ENCODE data around the gene ABHD12. TPM values are rescaled to one million over a fixed set of nuclear protein-coding genes. Genes with fewer than 3 reads are reported as not detected.

The ABHD12 gene
- total and polyA plus RNA-seq, 2 donors (not counting 1 experiment from before 2014, with no cell fraction given), result 79.1 to 84.6 TPM

DNA sequence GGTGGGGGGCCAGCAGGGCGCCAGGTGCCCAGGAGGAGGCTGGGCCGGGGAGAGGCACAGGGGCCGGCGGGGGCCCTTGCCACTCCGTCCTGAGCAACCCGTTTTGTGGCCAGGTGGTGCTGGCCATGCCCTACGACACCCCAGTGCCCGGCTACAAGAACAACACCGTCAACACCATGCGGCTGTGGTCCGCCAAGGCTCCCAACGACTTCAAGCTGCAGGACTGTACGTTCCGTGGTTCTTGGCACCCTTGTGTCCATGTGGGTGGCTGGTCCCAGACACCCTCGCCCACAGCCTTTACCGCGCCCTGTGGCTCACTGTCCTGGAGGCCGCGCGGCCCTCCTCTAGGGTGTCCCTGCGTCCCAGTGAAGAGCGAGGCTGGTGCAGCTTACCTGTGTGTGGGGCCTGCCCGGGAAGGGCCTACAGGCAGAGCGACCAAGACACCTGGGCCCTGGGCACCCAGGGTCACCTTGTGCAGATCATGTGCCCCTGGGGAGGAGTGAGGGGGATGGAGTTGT lies 114.0 kb downstream of the ABHD12 start:
- TF ChIP-seq, protein P1, sequence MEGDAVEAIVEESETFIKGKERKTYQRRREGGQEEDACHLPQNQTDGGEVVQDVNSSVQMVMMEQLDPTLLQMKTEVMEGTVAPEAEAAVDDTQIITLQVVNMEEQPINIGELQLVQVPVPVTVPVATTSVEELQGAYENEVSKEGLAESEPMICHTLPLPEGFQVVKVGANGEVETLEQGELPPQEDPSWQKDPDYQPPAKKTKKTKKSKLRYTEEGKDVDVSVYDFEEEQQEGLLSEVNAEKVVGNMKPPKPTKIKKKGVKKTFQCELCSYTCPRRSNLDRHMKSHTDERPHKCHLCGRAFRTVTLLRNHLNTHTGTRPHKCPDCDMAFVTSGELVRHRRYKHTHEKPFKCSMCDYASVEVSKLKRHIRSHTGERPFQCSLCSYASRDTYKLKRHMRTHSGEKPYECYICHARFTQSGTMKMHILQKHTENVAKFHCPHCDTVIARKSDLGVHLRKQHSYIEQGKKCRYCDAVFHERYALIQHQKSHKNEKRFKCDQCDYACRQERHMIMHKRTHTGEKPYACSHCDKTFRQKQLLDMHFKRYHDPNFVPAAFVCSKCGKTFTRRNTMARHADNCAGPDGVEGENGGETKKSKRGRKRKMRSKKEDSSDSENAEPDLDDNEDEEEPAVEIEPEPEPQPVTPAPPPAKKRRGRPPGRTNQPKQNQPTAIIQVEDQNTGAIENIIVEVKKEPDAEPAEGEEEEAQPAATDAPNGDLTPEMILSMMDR (conservative IDR thresholded peaks at IDR 0.05 in 1 of 2, IDR thresholded peaks at IDR 0.05 in 1 of 2; ENCODE audit: low read depth in 1 of 2, low read length in 2 of 2), result no peak
- no peak for TF ChIP-seq EZH2 (IDR thresholded peaks at IDR 0.05; ENCODE audit: low read length, missing control alignments)
- no peaks in the 10 kb centered on the region for H3K79me2 ChIP-seq (ENCODE audit: control insufficient read depth, insufficient read depth, low read length)
- DNase-seq (ENCODE audit: low read depth in 2 of 2), result no peak
- no peaks in the 10 kb centered on the region for H4K20me1 ChIP-seq (ENCODE audit: control insufficient read depth, extremely low read depth, insufficient read depth, low read length)
- no peak overlapping the region for H3K4me2 ChIP-seq (ENCODE audit: extremely low read depth, insufficient read depth, low read length)
- H3K4me1 ChIP-seq (ENCODE audit: control insufficient read depth, extremely low read depth, insufficient read depth, low read length), result no peaks in the 10 kb centered on the region
- H3K36me3 ChIP-seq (ENCODE audit: control insufficient read depth, insufficient read depth, low read length), result peaks cover 35% of the 10 kb centered on the region
- H3K4me3 ChIP-seq (replicated peaks in 1 of 4; ENCODE audit: control extremely low read depth in 1 of 4, insufficient read depth in 1 of 4, low read depth in 3 of 4, low read length in 4 of 4), result no peak overlapping the region
- no peak overlapping the region for H3K27ac ChIP-seq (ENCODE audit: insufficient read depth, low read length)
- H2AFZ ChIP-seq (ENCODE audit: low read length), result no peak overlapping the region
- H3K27me3 ChIP-seq (ENCODE audit: control insufficient read depth, insufficient read depth, low read length), result no peaks in the 10 kb centered on the region
- H3K9me3 ChIP-seq (ENCODE audit: control insufficient read depth, insufficient read depth, low read depth, low read length), result no peaks in the 10 kb centered on the region
- no peak overlapping the region for H3K9ac ChIP-seq (ENCODE audit: insufficient read depth, low read length)

DNA sequence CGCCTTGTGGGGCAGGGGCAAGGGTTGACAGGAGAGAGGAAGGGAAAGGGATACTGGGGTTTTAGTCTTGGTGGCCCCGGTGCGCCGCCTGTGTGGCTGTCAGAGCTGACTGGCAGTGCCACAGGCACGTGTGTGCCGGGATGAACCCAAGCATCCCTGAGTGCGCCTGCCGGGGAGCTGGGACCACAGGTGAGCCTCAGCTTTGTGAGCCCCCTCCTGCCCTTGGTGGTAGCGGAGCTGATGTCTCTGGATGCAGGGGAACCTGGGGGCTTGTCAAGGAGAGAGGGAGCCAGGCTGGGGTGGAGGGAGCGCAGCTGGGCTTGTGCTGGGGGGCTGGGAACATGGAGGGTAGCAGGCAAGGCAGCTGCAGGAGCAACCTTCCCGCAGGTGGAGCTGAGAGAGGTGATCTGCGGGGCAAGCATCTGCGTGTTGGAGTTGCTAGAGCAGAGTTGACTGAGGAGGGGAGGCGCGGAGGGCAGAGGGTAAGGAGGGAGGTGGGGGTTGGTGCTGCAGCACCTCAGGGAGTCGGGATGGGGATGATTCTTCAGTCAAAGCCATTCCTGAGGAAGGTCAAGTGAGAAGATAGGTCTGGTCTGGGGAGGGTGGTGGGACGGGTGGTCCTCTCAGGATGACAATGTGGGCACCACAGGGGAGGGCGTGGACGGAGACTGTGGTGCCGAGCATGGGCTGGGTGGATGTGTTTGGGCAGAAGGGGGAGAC lies 114.7 kb downstream of the ABHD12 start:
- H3K27ac ChIP-seq (ENCODE audit: insufficient read depth, low read length), result no peak overlapping the region
- H3K27me3 ChIP-seq (ENCODE audit: control insufficient read depth, insufficient read depth, low read length), result no peaks in the 10 kb centered on the region
- H3K9ac ChIP-seq (ENCODE audit: insufficient read depth, low read length), result no peak overlapping the region
- H4K20me1 ChIP-seq (ENCODE audit: control insufficient read depth, extremely low read depth, insufficient read depth, low read length), result no peaks in the 10 kb centered on the region
- TF ChIP-seq, protein P1 (conservative IDR thresholded peaks at IDR 0.05 in 1 of 2, IDR thresholded peaks at IDR 0.05 in 1 of 2; ENCODE audit: low read depth in 1 of 2, low read length in 2 of 2), result no peak
- TF ChIP-seq EZH2 (IDR thresholded peaks at IDR 0.05; ENCODE audit: low read length, missing control alignments), result no peak
- peaks cover 31% of the 10 kb centered on the region for H3K36me3 ChIP-seq (ENCODE audit: control insufficient read depth, insufficient read depth, low read length)
- H3K4me1 ChIP-seq (ENCODE audit: control insufficient read depth, extremely low read depth, insufficient read depth, low read length), result no peaks in the 10 kb centered on the region
- no peaks in the 10 kb centered on the region for H3K79me2 ChIP-seq (ENCODE audit: control insufficient read depth, insufficient read depth, low read length)
- no peak overlapping the region for H3K4me2 ChIP-seq (ENCODE audit: extremely low read depth, insufficient read depth, low read length)
- H3K4me3 ChIP-seq (replicated peaks in 1 of 4; ENCODE audit: control extremely low read depth in 1 of 4, insufficient read depth in 1 of 4, low read depth in 3 of 4, low read length in 4 of 4), result no peak overlapping the region
- DNase-seq (ENCODE audit: low read depth in 2 of 2), result no peak
- no peak overlapping the region for H2AFZ ChIP-seq (ENCODE audit: low read length)
- H3K9me3 ChIP-seq (ENCODE audit: control insufficient read depth, insufficient read depth, low read depth, low read length), result no peaks in the 10 kb centered on the region

DNA sequence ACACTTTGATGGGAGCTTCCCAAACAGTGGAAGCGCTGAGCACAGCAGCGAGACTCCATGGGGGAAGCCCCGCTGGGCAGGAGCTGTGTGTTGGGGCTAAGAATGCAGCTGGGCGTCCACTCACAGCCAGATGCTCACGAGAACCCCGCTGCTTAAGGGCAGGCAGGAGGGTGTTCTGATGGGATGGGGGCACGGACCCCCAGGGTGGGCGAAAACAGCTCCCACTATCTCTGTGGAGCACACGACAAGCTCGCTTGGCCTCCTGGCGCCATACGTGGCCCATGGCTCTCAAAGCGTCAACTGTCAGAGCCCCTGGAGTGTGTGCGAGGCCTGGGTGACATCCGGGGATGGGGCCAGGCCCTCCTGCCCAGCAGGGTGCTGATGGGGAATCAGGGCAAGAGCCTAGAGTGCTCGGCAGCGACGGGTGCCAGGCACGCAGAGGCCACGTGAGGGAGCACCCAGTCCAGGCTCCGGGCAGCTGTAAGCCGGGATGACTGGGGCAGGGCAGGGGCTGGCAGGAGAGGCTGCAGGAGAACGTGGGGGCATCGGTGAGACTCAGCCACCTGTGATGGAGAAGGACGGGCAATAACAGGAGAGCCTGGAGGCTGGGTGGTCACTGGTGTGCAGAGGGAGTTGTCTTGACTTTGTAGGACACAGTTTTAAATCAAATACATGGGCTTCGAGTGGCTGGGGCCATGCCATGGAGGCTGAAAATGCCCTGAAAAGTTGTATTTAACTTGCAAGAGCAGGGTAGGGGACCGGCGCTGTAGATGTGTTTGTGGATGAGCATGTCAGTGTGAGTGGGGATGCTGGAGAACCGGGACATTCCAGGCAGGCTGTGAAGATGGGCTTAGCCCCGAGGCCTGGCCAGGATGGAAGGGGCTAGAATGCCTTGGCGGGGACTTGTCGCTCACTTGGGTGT lies 115.5 kb downstream of the ABHD12 start:
- H3K4me1 ChIP-seq (ENCODE audit: control insufficient read depth, extremely low read depth, insufficient read depth, low read length), result no peaks in the 10 kb centered on the region
- no peak for TF ChIP-seq EZH2 (IDR thresholded peaks at IDR 0.05; ENCODE audit: low read length, missing control alignments)
- TF ChIP-seq, protein P1 (conservative IDR thresholded peaks at IDR 0.05 in 1 of 2, IDR thresholded peaks at IDR 0.05 in 1 of 2; ENCODE audit: low read depth in 1 of 2, low read length in 2 of 2), result no peak
- no peaks in the 10 kb centered on the region for H4K20me1 ChIP-seq (ENCODE audit: control insufficient read depth, extremely low read depth, insufficient read depth, low read length)
- peaks cover 29% of the 10 kb centered on the region for H3K36me3 ChIP-seq (ENCODE audit: control insufficient read depth, insufficient read depth, low read length)
- no peak overlapping the region for H2AFZ ChIP-seq (ENCODE audit: low read length)
- H3K27me3 ChIP-seq (ENCODE audit: control insufficient read depth, insufficient read depth, low read length), result no peaks in the 10 kb centered on the region
- H3K79me2 ChIP-seq (ENCODE audit: control insufficient read depth, insufficient read depth, low read length), result no peaks in the 10 kb centered on the region
- no peak overlapping the region for H3K4me3 ChIP-seq (replicated peaks in 1 of 4; ENCODE audit: control extremely low read depth in 1 of 4, insufficient read depth in 1 of 4, low read depth in 3 of 4, low read length in 4 of 4)
- no peak for DNase-seq (ENCODE audit: low read depth in 2 of 2)
- no peak overlapping the region for H3K27ac ChIP-seq (ENCODE audit: insufficient read depth, low read length)
- no peak overlapping the region for H3K9ac ChIP-seq (ENCODE audit: insufficient read depth, low read length)
- no peak overlapping the region for H3K4me2 ChIP-seq (ENCODE audit: extremely low read depth, insufficient read depth, low read length)
- H3K9me3 ChIP-seq (ENCODE audit: control insufficient read depth, insufficient read depth, low read depth, low read length), result no peaks in the 10 kb centered on the region
